Measurements from ENCODE around the gene SLC10A7. TPM values are rescaled to one million over a fixed set of nuclear protein-coding genes. Genes with fewer than 3 reads are reported as not detected.

Gene SLC10A7, protein sequence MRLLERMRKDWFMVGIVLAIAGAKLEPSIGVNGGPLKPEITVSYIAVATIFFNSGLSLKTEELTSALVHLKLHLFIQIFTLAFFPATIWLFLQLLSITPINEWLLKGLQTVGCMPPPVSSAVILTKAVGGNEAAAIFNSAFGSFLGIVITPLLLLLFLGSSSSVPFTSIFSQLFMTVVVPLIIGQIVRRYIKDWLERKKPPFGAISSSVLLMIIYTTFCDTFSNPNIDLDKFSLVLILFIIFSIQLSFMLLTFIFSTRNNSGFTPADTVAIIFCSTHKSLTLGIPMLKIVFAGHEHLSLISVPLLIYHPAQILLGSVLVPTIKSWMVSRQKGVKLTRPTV
- 10 to 100 TPM; 16.9 to 18.0 TPM for total RNA-seq

- ATAC-seq (peak; percentile 85 to 88), DNase-seq (ENCODE audit: low spot score in 2 of 2) (peak; percentile 73 to 76)
- Mint-ChIP-seq H3K27ac (no peak within 1 kb of the TSS), H3K9me3 (no peaks in the 10 kb centered on the region), H3K36me3 (peaks cover 0 to 8% of the 10 kb centered on the region in 2 donors)
Observed at GRCh38 chr4:146521541-146522097, at the start of gene SLC10A7. Gene SLC10A7, minus strand, starts transcription at chr4:146521940. Its CDS starts 223 bp downstream, at chr4:146521717.

GRCh38 chr4:146567396-146567795 lies 45.7 kb upstream of the SLC10A7 start:
- H3K9me3 Mint-ChIP-seq, result no peaks in the 10 kb centered on the region
- DNase-seq (ENCODE audit: low spot score in 2 of 2), result no peak
- no peak overlapping the region for H3K27ac Mint-ChIP-seq

GRCh38 chr4:146564492-146564891 lies 42.8 kb upstream of the SLC10A7 start:
- DNase-seq (ENCODE audit: low spot score in 2 of 2), result no peak
- Mint-ChIP-seq H3K36me3 (no peaks in the 10 kb centered on the region), H3K9me3 (no peaks in the 10 kb centered on the region), H3K27ac (no peak overlapping the region)
- no peak for ATAC-seq

More at GRCh38 chr4:146567396-146567795, 45.7 kb upstream of the SLC10A7 start:
- no peak for ATAC-seq
- no peaks in the 10 kb centered on the region for H3K36me3 Mint-ChIP-seq

DNA sequence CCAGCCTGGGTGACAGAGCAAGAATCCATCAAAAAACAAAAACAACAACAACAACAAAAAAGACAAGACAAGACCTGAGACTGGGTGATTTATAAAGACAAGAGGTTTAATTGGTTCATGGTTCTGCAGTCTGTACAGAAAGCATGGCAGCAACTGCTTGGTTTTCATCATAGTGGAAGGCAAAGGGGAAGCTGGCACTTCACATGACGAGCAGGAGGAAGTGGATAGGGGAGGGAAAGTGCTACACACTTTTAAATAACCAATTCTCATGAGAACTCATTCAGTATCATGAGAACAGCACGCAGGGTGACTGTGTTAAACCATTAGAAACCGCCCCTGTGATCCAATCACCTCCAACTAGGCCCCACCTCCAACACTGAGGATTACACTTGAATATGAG lies 28.4 kb upstream of the SLC10A7 start:
- H3K9me3 Mint-ChIP-seq, result no peaks in the 10 kb centered on the region
- no peak for ATAC-seq
- no peak overlapping the region for H3K27ac Mint-ChIP-seq
- DNase-seq (ENCODE audit: low spot score in 2 of 2), result no peak
- peaks cover 0 to 1% of the 10 kb centered on the region in 2 donors for H3K36me3 Mint-ChIP-seq

- no peak overlapping the region for H3K27ac Mint-ChIP-seq
- peaks cover 0 to 18% of the 10 kb centered on the region in 2 donors for H3K36me3 Mint-ChIP-seq
- ATAC-seq (no peak), DNase-seq (ENCODE audit: low spot score in 2 of 2) (no peak)
- peaks cover 5 to 7% of the 10 kb centered on the region in 2 donors for H3K9me3 Mint-ChIP-seq
Observed at GRCh38 chr4:146548443-146548842, 26.7 kb upstream of the SLC10A7 start.

GRCh38 chr4:146545102-146545501 lies 23.4 kb upstream of the SLC10A7 start:
- Mint-ChIP-seq H3K27ac (no peak overlapping the region), H3K9me3 (peaks cover 14 to 19% of the 10 kb centered on the region in 2 donors), H3K36me3 (peaks cover 0 to 28% of the 10 kb centered on the region in 2 donors)
- no peak for ATAC-seq
- DNase-seq (ENCODE audit: low spot score in 2 of 2), result no peak

- peaks cover 8% of the 10 kb centered on the region in 2 donors for H3K36me3 Mint-ChIP-seq
- ATAC-seq (no peak), DNase-seq (ENCODE audit: low spot score in 2 of 2) (no peak)
- peaks cover 4 to 15% of the 10 kb centered on the region in 2 donors for H3K9me3 Mint-ChIP-seq
- no peak overlapping the region for H3K27ac Mint-ChIP-seq
Observed at GRCh38 chr4:146534178-146534577, 12.4 kb upstream of the SLC10A7 start.

- no peak for DNase-seq (ENCODE audit: low spot score in 2 of 2)
- Mint-ChIP-seq H3K9me3 (peaks cover 4 to 16% of the 10 kb centered on the region in 2 donors), H3K27ac (no peak overlapping the region), H3K36me3 (peaks cover 14 to 25% of the 10 kb centered on the region in 2 donors)
- ATAC-seq, result no peak
Observed at GRCh38 chr4:146525754-146526153, 4.0 kb upstream of the SLC10A7 start.

- DNase-seq (ENCODE audit: low spot score in 2 of 2) (no peak), ATAC-seq (no peak)
- Mint-ChIP-seq H3K9me3 (peaks cover 4 to 8% of the 10 kb centered on the region in 2 donors), H3K36me3 (peaks cover 6 to 17% of the 10 kb centered on the region in 2 donors), H3K27ac (no peak overlapping the region)
Observed at GRCh38 chr4:146524663-146525062, 2.9 kb upstream of the SLC10A7 start.

- Mint-ChIP-seq H3K9me3 (peaks cover 4% of the 10 kb centered on the region in 2 donors), H3K36me3 (peaks cover 5 to 16% of the 10 kb centered on the region in 2 donors), H3K27ac (peak overlapping the region in 1 of 2 donors; percentile 30)
- ATAC-seq (peak in 1 of 2 donors; percentile 15), DNase-seq (ENCODE audit: low spot score in 2 of 2) (no peak)
Observed at GRCh38 chr4:146522869-146523205, 1.1 kb upstream of the SLC10A7 start.

DNA sequence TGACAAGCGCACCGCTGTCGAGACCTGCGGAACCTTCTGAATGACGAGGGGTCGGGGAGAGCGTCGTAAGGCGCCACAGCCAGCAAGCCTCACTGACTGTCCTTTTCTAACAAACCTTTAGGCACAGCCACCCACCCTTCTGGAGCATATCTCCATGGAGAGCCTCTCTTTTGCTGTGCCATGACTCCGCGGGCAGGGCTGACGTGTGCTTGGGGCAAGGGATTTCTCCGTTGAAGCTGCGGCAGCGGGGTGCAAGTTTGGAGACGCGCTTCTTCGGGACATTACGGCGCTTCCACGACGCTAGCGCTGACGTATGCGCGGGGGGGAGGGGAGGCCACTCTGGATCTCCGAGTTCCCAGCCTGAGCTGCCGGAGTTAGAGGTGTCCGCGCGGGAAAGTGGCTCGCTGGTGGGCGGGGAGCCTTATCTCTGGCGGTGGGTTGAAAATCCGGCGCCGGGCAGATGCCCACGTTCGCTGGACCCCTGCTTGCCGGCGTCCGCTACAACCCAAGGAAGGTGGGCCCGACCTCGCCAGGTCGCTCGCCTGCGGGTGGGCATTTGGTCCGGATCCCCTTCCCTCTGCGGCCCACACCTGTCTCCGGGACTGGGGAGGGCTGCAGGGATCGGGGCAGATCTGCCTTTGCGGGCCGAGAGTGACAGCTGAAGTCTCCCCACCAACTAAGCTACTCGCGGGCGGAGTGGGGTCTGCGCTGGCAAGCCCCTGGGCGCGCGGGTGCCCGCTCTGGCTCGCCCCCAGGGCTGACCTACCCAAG lies 543 bp upstream of the SLC10A7 start:
- Mint-ChIP-seq H3K27ac (no peak overlapping the region), H3K9me3 (no peaks in the 10 kb centered on the region), H3K36me3 (peaks cover 0 to 11% of the 10 kb centered on the region in 2 donors)
- ATAC-seq (peak; percentile 83 to 92), DNase-seq (ENCODE audit: low spot score in 2 of 2) (peak; percentile 76 to 83)

GRCh38 chr4:146520896-146521540 lies 722 bp downstream of the SLC10A7 start:
- ATAC-seq (peak; percentile 51 to 57), DNase-seq (ENCODE audit: low spot score in 2 of 2) (peak in 1 of 2 donors; percentile 14)
- no peak overlapping the region for H3K27ac Mint-ChIP-seq
- no peaks in the 10 kb centered on the region for H3K9me3 Mint-ChIP-seq
- H3K36me3 Mint-ChIP-seq, result peaks cover 0 to 5% of the 10 kb centered on the region in 2 donors

DNA sequence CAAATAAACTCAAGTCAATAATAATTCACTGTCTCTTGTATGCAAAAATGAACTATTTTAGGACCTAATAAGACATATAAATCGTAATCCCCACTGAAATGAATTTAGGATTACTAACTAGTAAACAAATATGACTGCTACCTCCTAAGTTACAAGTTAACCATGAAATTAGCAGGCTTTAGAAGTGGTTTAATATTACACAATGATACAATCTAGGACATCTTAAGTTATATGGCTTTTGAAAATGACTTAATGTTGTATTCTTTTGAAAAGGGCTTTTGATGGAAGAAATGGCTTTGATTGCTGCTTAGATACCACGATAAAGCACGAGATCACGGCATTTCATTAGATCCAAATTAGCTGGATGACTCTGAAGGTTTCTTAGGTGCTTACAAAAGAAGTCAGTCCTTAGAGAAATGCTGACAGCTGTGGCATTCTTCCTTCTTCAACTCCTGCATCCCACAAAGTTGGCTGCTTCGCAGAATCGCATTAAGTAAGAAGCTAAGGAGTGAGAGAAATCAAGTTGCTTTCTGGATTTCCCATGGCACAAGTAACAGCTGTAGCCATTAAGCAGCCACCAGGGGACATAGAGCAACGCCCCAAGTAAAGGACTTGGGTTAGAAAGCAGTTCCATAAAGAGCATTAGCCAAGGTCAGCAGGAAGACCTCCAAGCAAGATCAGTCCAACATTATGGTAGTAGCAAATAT lies 6.9 kb downstream of the SLC10A7 start:
- H3K27ac Mint-ChIP-seq, result no peak overlapping the region
- no peaks in the 10 kb centered on the region for H3K36me3 Mint-ChIP-seq
- ATAC-seq (no peak), DNase-seq (ENCODE audit: low spot score in 2 of 2) (no peak)
- H3K9me3 Mint-ChIP-seq, result no peaks in the 10 kb centered on the region

DNA sequence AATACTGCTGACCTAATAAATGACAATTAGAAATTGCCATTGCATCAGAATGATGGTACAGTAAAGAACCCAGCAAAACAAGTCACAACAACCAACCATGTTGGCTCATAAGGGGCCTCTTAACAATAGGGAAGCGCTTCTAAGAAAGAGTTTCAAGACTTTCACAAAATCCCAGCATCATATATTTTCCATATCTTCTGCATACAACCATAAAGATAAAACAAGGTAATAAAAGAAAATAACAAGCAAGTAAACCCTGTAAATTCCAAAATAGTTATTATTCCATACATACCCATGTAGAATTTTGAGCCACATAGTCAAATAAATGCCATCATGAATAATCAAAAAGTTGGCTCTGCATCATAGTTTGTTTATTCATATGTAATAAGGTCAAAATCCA lies 8.2 kb downstream of the SLC10A7 start:
- Mint-ChIP-seq H3K27ac (no peak overlapping the region), H3K36me3 (peaks cover 7 to 8% of the 10 kb centered on the region in 2 donors)

GRCh38 chr4:146511381-146511780 lies 10.4 kb downstream of the SLC10A7 start:
- no peak overlapping the region for H3K27ac Mint-ChIP-seq
- no peaks in the 10 kb centered on the region for H3K9me3 Mint-ChIP-seq
- no peak for DNase-seq (ENCODE audit: low spot score in 2 of 2)
- no peak for ATAC-seq
- peaks cover 19 to 22% of the 10 kb centered on the region in 2 donors for H3K36me3 Mint-ChIP-seq

More for the DNA sequence above, 8.2 kb downstream of the SLC10A7 start:
- no peaks in the 10 kb centered on the region for H3K9me3 Mint-ChIP-seq
- ATAC-seq, result no peak
- no peak for DNase-seq (ENCODE audit: low spot score in 2 of 2)

- Mint-ChIP-seq H3K9me3 (no peaks in the 10 kb centered on the region), H3K27ac (no peak overlapping the region), H3K36me3 (peaks cover 19 to 22% of the 10 kb centered on the region in 2 donors)
- DNase-seq (ENCODE audit: low spot score in 2 of 2) (no peak), ATAC-seq (no peak)
Observed at GRCh38 chr4:146510942-146511341, 10.8 kb downstream of the SLC10A7 start.
